ENCODE measurements around the gene DNER.

Gene DNER

GRCh38 chr2:229731363-229731762 lies 17.0 kb upstream of the DNER start:
- Histone ChIP-seq H3K27me3 (ENCODE audit: insufficient read depth, poor library complexity, severe bottlenecking) (no peaks in the 10 kb centered on the region), H3K4me3 (replicated peaks; ENCODE audit: insufficient read depth, low read length) (no peak overlapping the region)
- no peak for TF ChIP-seq CTCF (IDR thresholded peaks at IDR 0.05; ENCODE audit: insufficient read depth, low read length)

DNA sequence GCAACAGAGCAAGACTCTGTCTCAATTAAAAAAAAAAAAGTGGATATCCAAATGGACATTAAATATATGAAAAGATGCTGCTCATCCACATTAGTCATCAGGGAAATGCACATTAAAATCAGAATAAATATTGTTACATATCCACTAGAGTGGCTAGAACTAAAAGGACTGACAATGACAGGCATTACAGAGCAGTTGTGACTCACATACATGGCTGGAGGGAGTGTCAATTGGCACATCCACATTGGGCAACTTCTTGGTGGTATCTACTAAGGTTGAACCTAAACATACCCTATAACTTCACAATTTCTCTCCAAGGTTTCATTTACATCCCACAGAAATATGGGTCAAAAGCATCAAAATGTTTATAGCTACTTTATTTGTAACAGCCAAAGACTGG lies 14.0 kb upstream of the DNER start:
- Histone ChIP-seq H3K4me3 (replicated peaks; ENCODE audit: insufficient read depth, low read length) (no peak overlapping the region), H3K27me3 (ENCODE audit: insufficient read depth, poor library complexity, severe bottlenecking) (no peaks in the 10 kb centered on the region), H3K27ac (replicated peaks) (no peak overlapping the region)
- TF ChIP-seq CTCF (IDR thresholded peaks at IDR 0.05; ENCODE audit: insufficient read depth, low read length) (no peak), SPI1 (IDR thresholded peaks at IDR 0.05; ENCODE audit: borderline replicate concordance, low read depth) (no peak), POLR2AphosphoS5 (IDR thresholded peaks at IDR 0.05; ENCODE audit: low read depth) (no peak)
- TF ChIP-seq, protein P1, sequence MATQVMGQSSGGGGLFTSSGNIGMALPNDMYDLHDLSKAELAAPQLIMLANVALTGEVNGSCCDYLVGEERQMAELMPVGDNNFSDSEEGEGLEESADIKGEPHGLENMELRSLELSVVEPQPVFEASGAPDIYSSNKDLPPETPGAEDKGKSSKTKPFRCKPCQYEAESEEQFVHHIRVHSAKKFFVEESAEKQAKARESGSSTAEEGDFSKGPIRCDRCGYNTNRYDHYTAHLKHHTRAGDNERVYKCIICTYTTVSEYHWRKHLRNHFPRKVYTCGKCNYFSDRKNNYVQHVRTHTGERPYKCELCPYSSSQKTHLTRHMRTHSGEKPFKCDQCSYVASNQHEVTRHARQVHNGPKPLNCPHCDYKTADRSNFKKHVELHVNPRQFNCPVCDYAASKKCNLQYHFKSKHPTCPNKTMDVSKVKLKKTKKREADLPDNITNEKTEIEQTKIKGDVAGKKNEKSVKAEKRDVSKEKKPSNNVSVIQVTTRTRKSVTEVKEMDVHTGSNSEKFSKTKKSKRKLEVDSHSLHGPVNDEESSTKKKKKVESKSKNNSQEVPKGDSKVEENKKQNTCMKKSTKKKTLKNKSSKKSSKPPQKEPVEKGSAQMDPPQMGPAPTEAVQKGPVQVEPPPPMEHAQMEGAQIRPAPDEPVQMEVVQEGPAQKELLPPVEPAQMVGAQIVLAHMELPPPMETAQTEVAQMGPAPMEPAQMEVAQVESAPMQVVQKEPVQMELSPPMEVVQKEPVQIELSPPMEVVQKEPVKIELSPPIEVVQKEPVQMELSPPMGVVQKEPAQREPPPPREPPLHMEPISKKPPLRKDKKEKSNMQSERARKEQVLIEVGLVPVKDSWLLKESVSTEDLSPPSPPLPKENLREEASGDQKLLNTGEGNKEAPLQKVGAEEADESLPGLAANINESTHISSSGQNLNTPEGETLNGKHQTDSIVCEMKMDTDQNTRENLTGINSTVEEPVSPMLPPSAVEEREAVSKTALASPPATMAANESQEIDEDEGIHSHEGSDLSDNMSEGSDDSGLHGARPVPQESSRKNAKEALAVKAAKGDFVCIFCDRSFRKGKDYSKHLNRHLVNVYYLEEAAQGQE (IDR thresholded peaks at IDR 0.05; ENCODE audit: insufficient replicate concordance, low read depth), result no peak
- no peak for DNase-seq (ENCODE audit: low read depth in 1 of 2, low spot score in 1 of 2)

More at GRCh38 chr2:229731363-229731762, 17.0 kb upstream of the DNER start:
- no peak for DNase-seq (ENCODE audit: low read depth in 1 of 2, low spot score in 1 of 2)
- H3K27ac ChIP-seq (replicated peaks), result no peak overlapping the region

DNA sequence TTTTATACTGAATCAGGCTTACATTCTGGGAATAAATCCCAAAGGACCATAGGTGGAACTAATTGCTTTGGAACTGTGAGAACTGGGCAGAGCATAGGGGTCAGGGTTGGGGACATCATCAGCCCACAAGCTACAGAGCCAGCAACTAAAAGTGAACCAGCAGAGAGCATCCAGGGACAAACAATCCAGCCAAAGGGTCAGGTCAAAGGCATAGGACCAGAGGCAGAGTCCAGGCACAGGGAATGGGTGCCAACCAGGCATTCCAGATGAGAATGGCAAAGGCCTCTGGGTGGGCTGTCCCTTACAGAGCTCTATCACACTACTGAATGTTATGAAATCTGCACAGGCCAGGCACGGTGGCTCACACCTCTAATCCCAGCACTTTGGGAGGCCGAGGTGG lies 12.3 kb upstream of the DNER start:
- no peak overlapping the region for H3K4me3 ChIP-seq (replicated peaks; ENCODE audit: insufficient read depth, low read length)
- H3K27ac ChIP-seq (replicated peaks), result no peak overlapping the region
- no peak for DNase-seq (ENCODE audit: low read depth in 1 of 2, low spot score in 1 of 2)
- TF ChIP-seq CTCF (IDR thresholded peaks at IDR 0.05; ENCODE audit: insufficient read depth, low read length), result no peak
- no peak for TF ChIP-seq SPI1 (IDR thresholded peaks at IDR 0.05; ENCODE audit: borderline replicate concordance, low read depth)
- TF ChIP-seq POLR2AphosphoS5 (IDR thresholded peaks at IDR 0.05; ENCODE audit: low read depth), result no peak
- TF ChIP-seq, protein P1 (IDR thresholded peaks at IDR 0.05; ENCODE audit: insufficient replicate concordance, low read depth), result no peak
- TF ChIP-seq GABPA (IDR thresholded peaks at IDR 0.05; ENCODE audit: low read depth), result no peak
- no peaks in the 10 kb centered on the region for H3K27me3 ChIP-seq (ENCODE audit: insufficient read depth, poor library complexity, severe bottlenecking)

GRCh38 chr2:229725716-229726574 lies 11.6 kb upstream of the DNER start:
- Histone ChIP-seq H3K27me3 (ENCODE audit: insufficient read depth, poor library complexity, severe bottlenecking) (no peaks in the 10 kb centered on the region), H3K4me3 (replicated peaks; ENCODE audit: insufficient read depth, low read length) (no peak overlapping the region), H3K27ac (replicated peaks) (no peak overlapping the region)
- TF ChIP-seq CTCF (IDR thresholded peaks at IDR 0.05; ENCODE audit: insufficient read depth, low read length), result no peak
- no peak for TF ChIP-seq GABPA (IDR thresholded peaks at IDR 0.05; ENCODE audit: low read depth)
- no peak for TF ChIP-seq POLR2AphosphoS5 (IDR thresholded peaks at IDR 0.05; ENCODE audit: low read depth)
- TF ChIP-seq SPI1 (IDR thresholded peaks at IDR 0.05; ENCODE audit: borderline replicate concordance, low read depth), result no peak
- TF ChIP-seq, protein P1 (IDR thresholded peaks at IDR 0.05; ENCODE audit: insufficient replicate concordance, low read depth), result no peak
- DNase-seq (ENCODE audit: low read depth in 1 of 2, low spot score in 1 of 2), result no peak
